DMS53 treated with DMSO at 0.1 percent for 48 hours (cell line): ENCODE data around the gene E2F3.

Source experiments
- DNase-seq: peaks from one replicate; lab custom pipeline; 2025; ENCODE audit not compliant: unreplicated experiment; lab: John Stamatoyannopoulos, UW

Gene E2F3

GRCh38 chr6:20433321-20433720 is 31.6 kb downstream of the E2F3 start:
- no peak for DNase-seq

- DNase-seq = no peak
These were observed 32.2 kb downstream of the E2F3 start for GRCh38 chr6:20433929-20434328.

DNA sequence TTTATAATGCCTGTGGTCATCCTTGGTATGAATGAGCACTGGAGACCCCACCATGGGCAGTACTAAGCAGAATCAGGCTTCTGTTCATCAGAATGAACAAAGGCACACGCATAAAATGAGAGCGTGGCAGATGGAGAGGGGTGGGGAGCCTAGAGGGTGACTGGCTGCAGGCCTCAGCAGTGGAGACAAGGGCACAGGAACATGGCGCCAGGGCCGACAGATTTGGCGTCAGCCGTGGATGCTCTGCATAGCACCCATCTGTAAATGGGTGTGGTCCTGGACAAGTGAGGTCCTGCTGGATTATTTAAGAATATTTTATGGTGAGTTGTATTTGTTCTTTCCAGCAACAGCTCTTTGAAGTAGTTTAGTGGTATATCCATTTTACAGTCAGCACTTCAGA is 33.1 kb downstream of the E2F3 start:
- no peak for DNase-seq

GRCh38 chr6:20436719-20437118 is 35.0 kb downstream of the E2F3 start:
- no peak for DNase-seq

- no peak for DNase-seq
These were observed 36.0 kb downstream of the E2F3 start for GRCh38 chr6:20437639-20438038.

- DNase-seq = no peak
These were observed 36.9 kb downstream of the E2F3 start for GRCh38 chr6:20438462-20439070.

- DNase-seq = no peak
These were observed 37.9 kb downstream of the E2F3 start for GRCh38 chr6:20439558-20439957.

- DNase-seq = no peak
These were observed 38.6 kb downstream of the E2F3 start for GRCh38 chr6:20440296-20440695.

- DNase-seq = no peak
These were observed 39.6 kb downstream of the E2F3 start for GRCh38 chr6:20441236-20441635.

DNA sequence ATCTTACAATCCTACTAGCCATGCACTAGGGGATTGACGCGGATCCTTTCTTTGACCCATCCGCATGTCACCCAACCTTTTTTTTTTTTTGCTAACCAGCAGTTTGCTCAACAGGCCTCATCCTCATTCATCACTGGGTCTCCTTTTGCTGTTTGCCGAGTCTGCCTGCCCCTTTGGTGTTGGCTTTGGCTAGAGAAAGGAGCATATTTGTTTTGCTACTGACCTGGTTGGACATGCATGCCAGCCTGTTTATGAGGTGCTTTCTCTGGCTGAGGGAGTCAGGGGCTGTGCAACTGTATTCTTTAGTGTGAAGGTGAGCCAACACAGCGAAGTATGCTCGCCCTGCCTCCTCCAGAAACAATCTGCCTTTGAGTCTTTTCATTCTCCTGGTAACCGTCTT is 40.2 kb downstream of the E2F3 start:
- no peak for DNase-seq

GRCh38 chr6:20444786-20445271 is 43.1 kb downstream of the E2F3 start:
- DNase-seq = no peak

GRCh38 chr6:20447157-20447556 is 45.5 kb downstream of the E2F3 start:
- no peak for DNase-seq

DNA sequence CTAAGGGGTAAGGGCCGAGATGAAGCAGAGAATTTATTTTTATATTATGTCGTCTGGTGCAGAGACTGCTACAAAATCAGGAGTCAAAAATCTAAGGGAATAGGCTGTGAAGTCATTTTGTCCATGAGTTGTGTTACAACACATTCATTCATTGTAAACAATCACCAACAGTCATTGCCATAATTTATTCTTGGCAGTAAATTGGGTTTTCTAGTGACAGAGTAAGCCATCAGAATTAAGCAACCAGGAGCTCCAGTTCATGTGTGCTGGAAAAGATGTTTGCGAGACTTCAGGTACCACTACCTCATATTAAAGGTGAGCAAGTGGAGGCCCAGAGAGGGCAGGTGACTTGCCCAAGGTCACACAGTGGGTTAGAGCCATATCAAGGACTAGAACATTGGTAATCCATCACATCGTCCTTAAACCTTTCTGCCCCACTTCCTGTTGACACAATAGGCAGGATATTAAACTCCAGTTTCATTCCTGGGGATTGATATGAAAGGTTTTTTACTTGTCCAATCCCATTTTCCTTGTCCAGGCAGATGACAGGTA is 46.0 kb downstream of the E2F3 start:
- no peak for DNase-seq

GRCh38 chr6:20448828-20449227 is 47.1 kb downstream of the E2F3 start:
- DNase-seq = no peak

- DNase-seq = no peak
These were observed 52.6 kb downstream of the E2F3 start for GRCh38 chr6:20454204-20454824.

- no peak for DNase-seq
These were observed 53.7 kb downstream of the E2F3 start for GRCh38 chr6:20455251-20455940.

GRCh38 chr6:20458027-20458894 is 56.6 kb downstream of the E2F3 start:
- DNase-seq = no peak

GRCh38 chr6:20459682-20460081 is 58.0 kb downstream of the E2F3 start:
- no peak for DNase-seq

GRCh38 chr6:20461576-20461975 is 59.9 kb downstream of the E2F3 start:
- no peak for DNase-seq

- no peak for DNase-seq
These were observed 61.7 kb downstream of the E2F3 start for GRCh38 chr6:20463396-20463795.

DNA sequence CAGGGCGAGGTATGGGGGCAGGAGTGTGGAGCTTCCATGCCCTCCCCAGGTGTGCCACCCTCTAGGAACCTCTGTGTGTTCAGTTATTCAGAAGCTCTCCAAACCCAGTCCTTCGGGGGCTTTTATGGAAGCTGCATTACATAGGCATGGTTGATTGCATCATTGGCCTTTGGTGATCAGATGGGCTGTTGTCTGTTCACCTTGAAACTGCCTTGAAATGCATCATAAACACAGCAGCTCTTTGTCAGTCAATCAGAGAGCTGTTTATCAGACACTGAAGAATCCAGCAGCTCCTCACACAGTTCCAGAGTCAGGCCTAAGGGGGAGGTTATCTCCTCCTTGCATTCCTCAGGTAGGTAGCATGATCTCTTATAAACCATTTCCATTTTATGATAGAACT is 62.4 kb downstream of the E2F3 start:
- no peak for DNase-seq
